GM12872 (cell line): Measurements from ENCODE around the gene KIF1A.

ENCODE experiments used
- CTCF ChIP-seq: IDR thresholded peaks from 3 replicates; pipeline ENCODE4 v1.5.1; 2011; ENCODE audit warnings: low read depth, mild to moderate bottlenecking, low read length, moderate library complexity; ENCODE audit not compliant: insufficient read depth

Gene KIF1A

GRCh38 chr2:240745456-240745855 lies 74.6 kb downstream of the KIF1A start:
- TF ChIP-seq CTCF, result no peak

GRCh38 chr2:240742602-240743095 lies 77.4 kb downstream of the KIF1A start:
- no peak for TF ChIP-seq CTCF

- no peak for TF ChIP-seq CTCF
These were observed 78.9 kb downstream of the KIF1A start for GRCh38 chr2:240741091-240741490.

GRCh38 chr2:240739797-240740196 lies 80.2 kb downstream of the KIF1A start:
- TF ChIP-seq CTCF, result no peak

GRCh38 chr2:240737958-240738357 lies 82.1 kb downstream of the KIF1A start:
- no peak for TF ChIP-seq CTCF

- TF ChIP-seq CTCF, result no peak
These were observed 82.5 kb downstream of the KIF1A start for GRCh38 chr2:240737512-240737911.

- TF ChIP-seq CTCF, result no peak
These were observed 83.5 kb downstream of the KIF1A start for GRCh38 chr2:240736281-240737250.
